Brain microvascular endothelial cell (primary cell): ENCODE data around the gene LCMT1.
"Not testable (repeated sequence)": the region's sequence is repeated elsewhere in the genome, so short reads cannot be mapped to it uniquely, and the experiment has no call there.

Source experiments
- DNase-seq: peaks from one replicate; pipeline ENCODE4 v3.0.0-alpha.2; 2020
- H3K27ac ChIP-seq: fragments of 250-450 bp; sonication (Bioruptor Pico); 2 replicates; pipeline ENCODE4 v1.5.1; 2020; ENCODE audit warnings: mild to moderate bottlenecking, moderate library complexity
- H3K27me3 ChIP-seq: fragments of 250-450 bp; sonication (Bioruptor Pico); replicated peaks from 2 replicates; pipeline ENCODE4 v1.5.1; 2020; ENCODE audit warnings: mild to moderate bottlenecking
- H3K36me3 ChIP-seq: fragments of 250-450 bp; sonication (Bioruptor Pico); replicated peaks from 2 replicates; pipeline ENCODE4 v1.5.1; 2020; ENCODE audit warnings: mild to moderate bottlenecking
- H3K4me3 ChIP-seq: 2 replicates; pipeline ENCODE4 v1.5.1; 2011; ENCODE audit warnings: low read depth, mild to moderate bottlenecking, control low read depth, low read length, moderate library complexity
- CTCF ChIP-seq: IDR thresholded peaks from 2 replicates; pipeline ENCODE4 v1.5.1; 2011; ENCODE audit warnings: low read depth, mild to moderate bottlenecking, moderate library complexity, low read length, control low read depth, inconsistent platforms; ENCODE audit errors: missing control alignments
- in situ Hi-C: cut with HindIII; loops from 2 replicates; pipeline ENCODE4 v1.10.0; 2017; ENCODE audit warnings: low sequenced_read_pairs, low pct_ligation_motif_present

Gene LCMT1

GRCh38 chr16:25124503-25124902 is 13.0 kb downstream of the LCMT1 start:
- H3K27ac ChIP-seq, result no peak overlapping the region
- no peak for DNase-seq
- H3K36me3 ChIP-seq, result peaks cover 4% of the 10 kb centered on the region
- no peaks in the 10 kb centered on the region for H3K27me3 ChIP-seq
- TF ChIP-seq CTCF, result no peak
- in situ Hi-C loops, result no loop called here
- no peak overlapping the region for H3K4me3 ChIP-seq

GRCh38 chr16:25126086-25126666 is 14.6 kb downstream of the LCMT1 start:
- in situ Hi-C loops, H3K36me3 ChIP-seq, H3K27ac ChIP-seq, H3K27me3 ChIP-seq, DNase-seq, H3K4me3 ChIP-seq: not testable (repeated sequence)

GRCh38 chr16:25126820-25127232 is 15.3 kb downstream of the LCMT1 start:
- Histone ChIP-seq H3K36me3 (peaks cover 7% of the 10 kb centered on the region), H3K27me3 (no peaks in the 10 kb centered on the region), H3K27ac (no peak overlapping the region), H3K4me3 (no peak overlapping the region)
- in situ Hi-C loops, result no loop called here
- peak; percentile 78 for DNase-seq
- peak; percentile 73 for TF ChIP-seq CTCF

- H3K4me3 ChIP-seq, in situ Hi-C loops, H3K27me3 ChIP-seq: not testable (repeated sequence)
These were observed 21.2 kb downstream of the LCMT1 start for GRCh38 chr16:25132751-25133150.

GRCh38 chr16:25134166-25134700 is 22.7 kb downstream of the LCMT1 start:
- peaks cover 10% of the 10 kb centered on the region for H3K36me3 ChIP-seq
- TF ChIP-seq CTCF, result no peak
- H3K27me3 ChIP-seq, result no peaks in the 10 kb centered on the region
- no peak overlapping the region for H3K4me3 ChIP-seq
- peak; percentile 37 for DNase-seq
- peak overlapping the region; percentile 29 for H3K27ac ChIP-seq
- in situ Hi-C loops, result no loop called here

More at GRCh38 chr16:25132751-25133150, 21.2 kb downstream of the LCMT1 start:
- peaks cover 13% of the 10 kb centered on the region for H3K36me3 ChIP-seq
- H3K27ac ChIP-seq, DNase-seq: not testable (repeated sequence)

- Histone ChIP-seq H3K36me3 (peaks cover 11% of the 10 kb centered on the region), H3K27ac (no peak overlapping the region)
These were observed 23.8 kb downstream of the LCMT1 start for GRCh38 chr16:25135254-25135878.

More at GRCh38 chr16:25135254-25135878, 23.8 kb downstream of the LCMT1 start:
- peak; percentile 68 for TF ChIP-seq CTCF
- in situ Hi-C loops, result no loop called here
- Histone ChIP-seq H3K27me3 (no peaks in the 10 kb centered on the region), H3K4me3 (no peak overlapping the region)
- peak; percentile 65 for DNase-seq
